Erythroblast (primary cell): ENCODE results near the gene CNIH2.

Experiments
- GATA1 ChIP-seq: IDR thresholded peaks from 2 replicates; pipeline ENCODE4 v1.6.1; 2011; ENCODE audit warnings: low read depth, mild to moderate bottlenecking, control low read depth, low read length, moderate library complexity
- POLR2A ChIP-seq: IDR thresholded peaks from 2 replicates; pipeline ENCODE4 v1.6.1; 2011; ENCODE audit warnings: mild to moderate bottlenecking, low read length

DNA sequence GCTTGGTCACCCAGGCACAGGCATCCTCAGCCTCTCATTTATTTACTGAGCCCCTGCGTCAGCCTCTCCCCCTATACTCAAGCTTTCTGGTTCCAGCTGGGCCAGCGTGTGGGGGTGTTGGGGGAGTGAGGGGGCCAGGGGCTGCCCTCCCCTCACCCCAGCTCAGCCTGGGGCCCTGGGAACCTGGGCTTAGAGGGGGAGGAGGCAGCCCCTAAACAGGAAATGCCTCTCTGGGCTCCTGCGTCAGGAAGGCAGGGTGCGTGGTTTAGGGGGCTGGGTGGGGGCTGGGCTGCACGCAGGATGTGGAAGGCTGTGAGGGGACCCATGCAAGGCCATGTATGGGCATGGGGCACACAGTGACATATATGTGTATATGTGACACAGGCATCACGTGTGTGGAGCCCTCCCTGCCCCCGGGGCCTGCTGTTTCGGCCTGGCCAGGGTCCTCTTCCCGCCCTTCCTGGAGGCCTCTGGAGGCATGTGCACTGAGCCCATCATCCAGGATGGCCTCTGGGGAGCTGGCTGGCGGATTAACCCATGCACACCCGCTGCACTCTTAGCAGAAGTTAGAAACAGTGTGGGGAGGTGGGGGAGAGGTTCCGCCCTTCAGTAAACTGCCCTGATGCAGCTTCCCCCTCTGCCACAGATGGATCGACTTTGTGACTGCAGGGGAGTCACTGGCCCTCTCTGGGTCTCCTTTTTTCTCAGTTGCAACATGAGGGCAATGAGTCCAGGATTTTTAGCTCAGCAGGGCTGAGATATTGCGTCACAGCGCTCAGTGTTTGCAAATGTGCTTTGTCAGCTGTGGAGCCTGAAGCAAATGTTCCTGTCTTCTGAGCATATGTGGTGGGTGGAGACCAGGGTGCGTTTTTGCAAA lies 40.0 kb downstream of the CNIH2 start:
- TF ChIP-seq POLR2A, result no peak
- no peak for TF ChIP-seq GATA1
